Measurements from ENCODE around the gene L1CAM.

Gene L1CAM

DNA sequence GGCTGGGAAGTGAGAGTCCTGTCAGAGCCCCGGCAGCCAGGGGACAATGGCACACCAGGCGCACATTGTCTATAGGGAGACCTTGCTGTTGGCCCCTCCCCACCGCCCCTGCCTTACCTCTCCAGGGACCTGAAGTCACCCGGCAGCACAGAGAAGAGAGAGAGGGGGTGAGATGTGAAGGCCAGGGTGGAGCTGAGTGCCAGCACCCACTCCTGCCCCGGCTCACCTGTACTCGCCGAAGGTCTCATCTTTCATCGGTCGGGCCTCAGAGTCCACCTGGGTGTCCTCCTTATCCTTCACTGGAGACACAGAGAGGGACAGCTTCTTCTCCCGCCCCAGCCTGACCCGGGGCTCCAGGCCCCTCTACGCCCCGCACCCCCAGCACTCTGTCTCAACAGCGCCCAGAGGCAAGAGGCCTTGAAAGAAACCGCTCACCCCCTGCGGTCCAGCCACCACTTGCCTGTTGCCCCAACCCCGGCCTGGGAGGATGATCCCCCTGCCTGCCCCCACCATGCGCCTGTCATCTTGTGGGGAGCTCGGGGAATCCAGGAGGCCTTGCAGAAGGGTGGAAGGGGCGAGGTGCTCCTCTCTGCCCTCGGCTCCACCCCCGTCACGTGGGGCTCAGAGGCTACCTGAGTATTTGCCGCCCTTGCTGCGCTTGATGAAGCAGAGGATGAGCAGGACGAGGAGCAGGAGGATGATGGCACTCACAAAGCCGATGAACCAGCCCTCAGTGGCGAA is 22.6 kb downstream of the L1CAM start:
- Histone ChIP-seq H3K4me1 (no peaks in the 10 kb centered on the region), H3K36me3 (ENCODE audit: control insufficient read depth, insufficient read depth, low read length) (no peaks in the 10 kb centered on the region), H3K9me3 (ENCODE audit: control insufficient read depth, low read length) (no peaks in the 10 kb centered on the region), H3K4me2 (ENCODE audit: low read length) (no peak overlapping the region), H3K79me2 (no peaks in the 10 kb centered on the region), H3K9ac (no peak overlapping the region), H3K27ac (no peak overlapping the region), H3K27me3 (ENCODE audit: control insufficient read depth, insufficient read depth, low read length) (no peaks in the 10 kb centered on the region), H3K4me3 (ENCODE audit: low read depth, low read length) (no peak overlapping the region), H2AFZ (no peak overlapping the region)
- TF ChIP-seq, protein P1, sequence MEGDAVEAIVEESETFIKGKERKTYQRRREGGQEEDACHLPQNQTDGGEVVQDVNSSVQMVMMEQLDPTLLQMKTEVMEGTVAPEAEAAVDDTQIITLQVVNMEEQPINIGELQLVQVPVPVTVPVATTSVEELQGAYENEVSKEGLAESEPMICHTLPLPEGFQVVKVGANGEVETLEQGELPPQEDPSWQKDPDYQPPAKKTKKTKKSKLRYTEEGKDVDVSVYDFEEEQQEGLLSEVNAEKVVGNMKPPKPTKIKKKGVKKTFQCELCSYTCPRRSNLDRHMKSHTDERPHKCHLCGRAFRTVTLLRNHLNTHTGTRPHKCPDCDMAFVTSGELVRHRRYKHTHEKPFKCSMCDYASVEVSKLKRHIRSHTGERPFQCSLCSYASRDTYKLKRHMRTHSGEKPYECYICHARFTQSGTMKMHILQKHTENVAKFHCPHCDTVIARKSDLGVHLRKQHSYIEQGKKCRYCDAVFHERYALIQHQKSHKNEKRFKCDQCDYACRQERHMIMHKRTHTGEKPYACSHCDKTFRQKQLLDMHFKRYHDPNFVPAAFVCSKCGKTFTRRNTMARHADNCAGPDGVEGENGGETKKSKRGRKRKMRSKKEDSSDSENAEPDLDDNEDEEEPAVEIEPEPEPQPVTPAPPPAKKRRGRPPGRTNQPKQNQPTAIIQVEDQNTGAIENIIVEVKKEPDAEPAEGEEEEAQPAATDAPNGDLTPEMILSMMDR (IDR thresholded peaks at IDR 0.05) = no peak

DNA sequence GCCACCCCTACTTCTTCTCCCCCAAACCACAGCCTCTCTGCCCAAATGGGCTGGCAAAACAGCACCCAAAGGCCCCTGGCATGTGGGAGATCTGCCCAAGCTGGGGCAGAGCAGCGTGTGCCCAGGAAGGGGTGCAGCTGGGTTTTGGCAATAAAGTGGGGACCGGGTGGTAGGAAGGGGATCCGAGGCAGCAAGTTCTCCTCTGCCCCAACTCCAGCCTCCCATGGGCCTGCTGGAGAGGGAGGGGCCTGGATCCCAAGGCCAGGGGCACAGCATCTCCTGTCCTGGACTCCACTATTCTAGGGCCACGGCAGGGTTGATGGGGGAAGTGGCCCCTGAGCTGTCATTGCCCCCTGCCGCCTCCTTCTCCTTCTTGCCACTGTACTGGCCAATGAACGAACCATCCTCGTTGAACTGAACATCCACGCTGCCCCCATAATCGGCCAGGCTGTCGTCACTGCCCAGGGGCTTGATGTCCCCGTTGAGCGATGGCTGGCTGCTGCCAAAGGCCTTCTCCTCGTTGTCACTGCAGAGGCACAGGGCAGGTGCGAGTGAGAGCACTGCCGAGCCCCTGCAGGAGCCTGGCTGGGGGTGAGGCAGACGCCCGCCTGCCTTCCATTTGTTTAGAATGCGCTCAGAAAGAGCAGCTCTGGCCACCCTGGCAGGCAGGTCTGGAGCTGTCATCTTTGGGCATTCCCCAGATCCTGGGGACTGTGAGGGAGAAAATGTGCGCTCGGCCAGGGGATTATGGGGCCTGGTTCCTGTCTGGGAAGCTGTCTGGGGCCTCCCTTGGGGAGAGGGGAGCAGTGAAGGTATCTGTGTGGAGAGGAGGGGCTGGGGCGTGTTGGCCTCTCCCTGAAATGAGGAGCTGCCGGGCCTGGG is 23.4 kb downstream of the L1CAM start:
- H3K4me1 ChIP-seq = no peaks in the 10 kb centered on the region
- no peaks in the 10 kb centered on the region for H3K27me3 ChIP-seq (ENCODE audit: control insufficient read depth, insufficient read depth, low read length)
- no peak overlapping the region for H3K27ac ChIP-seq
- H3K79me2 ChIP-seq = no peaks in the 10 kb centered on the region
- TF ChIP-seq, protein P1 (IDR thresholded peaks at IDR 0.05) = no peak
- H3K4me3 ChIP-seq (ENCODE audit: low read depth, low read length) = no peak overlapping the region
- no peak overlapping the region for H3K4me2 ChIP-seq (ENCODE audit: low read length)
- no peaks in the 10 kb centered on the region for H3K9me3 ChIP-seq (ENCODE audit: control insufficient read depth, low read length)
- H3K36me3 ChIP-seq (ENCODE audit: control insufficient read depth, insufficient read depth, low read length) = no peaks in the 10 kb centered on the region
- no peak overlapping the region for H2AFZ ChIP-seq
- no peak overlapping the region for H3K9ac ChIP-seq

DNA sequence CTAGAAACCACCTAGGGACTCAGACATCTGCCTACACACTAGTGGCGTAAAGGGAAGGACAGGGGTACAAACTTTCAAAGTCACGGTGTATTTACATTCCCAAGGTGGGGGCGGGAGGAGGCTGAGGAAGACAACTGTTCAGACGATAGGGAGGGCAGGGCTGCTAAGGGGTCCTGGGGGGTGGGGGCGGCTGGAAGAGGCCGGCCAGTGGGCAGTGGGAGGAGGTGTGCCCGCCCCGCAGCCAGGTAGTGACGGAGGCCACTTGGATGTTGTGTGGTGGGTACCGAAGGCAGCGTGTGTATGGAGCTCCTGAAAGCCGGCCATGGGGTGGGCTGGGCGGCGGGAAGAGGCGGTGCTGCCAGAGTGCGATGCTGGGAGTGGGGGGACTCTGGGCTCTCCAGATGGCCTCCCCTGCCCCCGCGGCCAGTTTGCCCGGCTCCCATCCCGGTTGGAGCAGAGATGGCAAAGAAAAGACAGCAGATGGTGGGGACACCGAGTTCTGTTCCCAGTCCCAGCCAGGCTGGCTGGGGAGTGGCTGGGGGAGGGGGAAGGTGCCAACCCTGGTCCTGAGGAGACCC is 24.2 kb downstream of the L1CAM start:
- Histone ChIP-seq H3K9me3 (ENCODE audit: control insufficient read depth, low read length) (no peaks in the 10 kb centered on the region), H3K4me3 (ENCODE audit: low read depth, low read length) (no peak overlapping the region), H3K27me3 (ENCODE audit: control insufficient read depth, insufficient read depth, low read length) (no peaks in the 10 kb centered on the region), H3K9ac (no peak overlapping the region), H3K36me3 (ENCODE audit: control insufficient read depth, insufficient read depth, low read length) (no peaks in the 10 kb centered on the region), H3K4me2 (ENCODE audit: low read length) (no peak overlapping the region), H3K27ac (no peak overlapping the region), H2AFZ (no peak overlapping the region), H3K4me1 (no peaks in the 10 kb centered on the region), H3K79me2 (no peaks in the 10 kb centered on the region)
- TF ChIP-seq, protein P1 (IDR thresholded peaks at IDR 0.05) = no peak

DNA sequence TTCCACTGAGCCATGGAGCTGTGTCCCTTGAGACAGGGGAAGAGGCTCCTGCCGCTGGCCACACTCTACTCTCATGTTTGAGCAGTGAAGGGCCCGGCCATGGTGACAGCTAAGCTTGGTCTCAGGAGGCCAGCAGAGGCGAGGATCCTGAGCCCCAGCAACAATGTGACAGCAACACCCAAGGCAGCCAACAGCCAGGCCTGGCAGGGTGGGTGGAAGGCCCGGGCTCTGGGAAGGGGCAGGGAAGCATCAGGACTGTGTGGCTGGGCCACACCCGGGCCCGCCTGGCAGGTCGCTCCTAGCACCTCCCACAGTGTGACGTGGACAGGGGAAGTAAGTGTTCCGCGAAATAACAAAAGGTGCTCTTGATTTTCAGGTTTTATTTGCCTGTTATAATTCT is 24.8 kb downstream of the L1CAM start:
- Histone ChIP-seq H2AFZ (no peak overlapping the region), H3K9ac (no peak overlapping the region), H3K4me2 (ENCODE audit: low read length) (no peak overlapping the region), H3K27ac (no peak overlapping the region), H3K79me2 (no peaks in the 10 kb centered on the region), H3K9me3 (ENCODE audit: control insufficient read depth, low read length) (no peaks in the 10 kb centered on the region), H3K4me1 (no peaks in the 10 kb centered on the region), H3K36me3 (ENCODE audit: control insufficient read depth, insufficient read depth, low read length) (no peaks in the 10 kb centered on the region), H3K27me3 (ENCODE audit: control insufficient read depth, insufficient read depth, low read length) (no peaks in the 10 kb centered on the region), H3K4me3 (ENCODE audit: low read depth, low read length) (no peak overlapping the region)
- TF ChIP-seq, protein P1 (IDR thresholded peaks at IDR 0.05) = no peak

Data from parathyroid adenoma (tissue), 2 donors.